ENCODE results near the gene TRPC4AP. TPM values are rescaled to one million over a fixed set of nuclear protein-coding genes. Genes with fewer than 3 reads are reported as not detected.

The TRPC4AP gene
- 10 to 100 TPM; 59.3 to 87.0 (median 70.1) TPM for total RNA-seq

GRCh38 chr20:35092524-35093266 lies at the start of gene TRPC4AP:
Gene TRPC4AP (minus strand): TSS chr20:35092807. CDS start chr20:35092781, 26 bp downstream.
- peak; percentile 97 for ATAC-seq (ENCODE audit: low FRiP score)
- peak; percentile 67 for DNase-seq (ENCODE audit: low spot score)
- TF ChIP-seq CTCF (IDR thresholded peaks at IDR 0.05): peak in 2 of 3 donors; percentile 93 to 97

GRCh38 chr20:35135867-35136586 lies 43.4 kb upstream of the TRPC4AP start:
- TF ChIP-seq CTCF (IDR thresholded peaks at IDR 0.05): no peak
- DNase-seq (ENCODE audit: low spot score) (no peak), ATAC-seq (ENCODE audit: low FRiP score) (peak; percentile 33)

- ATAC-seq (ENCODE audit: low FRiP score) (no peak), DNase-seq (ENCODE audit: low spot score) (no peak)
- TF ChIP-seq CTCF (IDR thresholded peaks at IDR 0.05): no peak
Measured at GRCh38 chr20:35134880-35135279, 42.3 kb upstream of the TRPC4AP start.

- ATAC-seq (ENCODE audit: low FRiP score): no peak
- no peak for DNase-seq (ENCODE audit: low spot score)
Measured at GRCh38 chr20:35134472-35134871, 41.9 kb upstream of the TRPC4AP start.

GRCh38 chr20:35133735-35134134 lies 41.1 kb upstream of the TRPC4AP start:
- DNase-seq (ENCODE audit: low spot score) (no peak), ATAC-seq (ENCODE audit: low FRiP score) (no peak)
- TF ChIP-seq CTCF (IDR thresholded peaks at IDR 0.05): no peak

More at GRCh38 chr20:35134472-35134871, 41.9 kb upstream of the TRPC4AP start:
- TF ChIP-seq CTCF (IDR thresholded peaks at IDR 0.05): no peak

- no peak for TF ChIP-seq CTCF (IDR thresholded peaks at IDR 0.05)
- DNase-seq (ENCODE audit: low spot score): no peak
Measured at GRCh38 chr20:35133031-35133430, 40.4 kb upstream of the TRPC4AP start.

More at GRCh38 chr20:35133031-35133430, 40.4 kb upstream of the TRPC4AP start:
- no peak for ATAC-seq (ENCODE audit: low FRiP score)

All from omental fat pad (tissue), 4 donors.